Measurements from ENCODE around the gene KIF1C.
"Not testable (repeated sequence)": the region's sequence is repeated elsewhere in the genome, so short reads cannot be mapped to it uniquely, and the experiment has no call there.

The KIF1C gene

GRCh38 chr17:5024604-5025003 lies 26.9 kb downstream of the KIF1C start:
- H3K27me3 ChIP-seq (ENCODE audit: control insufficient read depth, insufficient read depth, low read length): no peaks in the 10 kb centered on the region
- H3K4me3 ChIP-seq (ENCODE audit: low read length): no peak overlapping the region
- H3K27ac ChIP-seq (ENCODE audit: low read depth, low read length): no peak overlapping the region
- no peak overlapping the region for H3K9ac ChIP-seq (ENCODE audit: low read length)
- H3K4me1 ChIP-seq (ENCODE audit: control insufficient read depth, insufficient read depth, low read length): no peaks in the 10 kb centered on the region
- peaks cover 22% of the 10 kb centered on the region for H3K36me3 ChIP-seq (ENCODE audit: control insufficient read depth, insufficient read depth, low read length)

GRCh38 chr17:5027299-5027698 lies 29.5 kb downstream of the KIF1C start:
- Histone ChIP-seq H3K4me1 (ENCODE audit: control insufficient read depth, insufficient read depth, low read length) (no peaks in the 10 kb centered on the region), H3K9ac (ENCODE audit: low read length) (no peak overlapping the region), H3K4me3 (ENCODE audit: low read length) (no peak overlapping the region), H3K27me3 (ENCODE audit: control insufficient read depth, insufficient read depth, low read length) (no peaks in the 10 kb centered on the region), H3K36me3 (ENCODE audit: control insufficient read depth, insufficient read depth, low read length) (peaks cover 3% of the 10 kb centered on the region), H3K27ac (ENCODE audit: low read depth, low read length) (no peak overlapping the region)

- no peaks in the 10 kb centered on the region for H3K36me3 ChIP-seq (ENCODE audit: control insufficient read depth, insufficient read depth, low read length)
- no peak overlapping the region for H3K27ac ChIP-seq (ENCODE audit: low read depth, low read length)
- H3K4me3 ChIP-seq (ENCODE audit: low read length): no peak overlapping the region
- no peak overlapping the region for H3K9ac ChIP-seq (ENCODE audit: low read length)
- no peaks in the 10 kb centered on the region for H3K4me1 ChIP-seq (ENCODE audit: control insufficient read depth, insufficient read depth, low read length)
- H3K27me3 ChIP-seq (ENCODE audit: control insufficient read depth, insufficient read depth, low read length): no peaks in the 10 kb centered on the region
Measured at GRCh38 chr17:5027916-5028315, 30.2 kb downstream of the KIF1C start.

GRCh38 chr17:5030168-5030567 lies 32.4 kb downstream of the KIF1C start:
- H3K4me1 ChIP-seq (ENCODE audit: control insufficient read depth, insufficient read depth, low read length); H3K9ac ChIP-seq (ENCODE audit: low read length); H3K27me3 ChIP-seq (ENCODE audit: control insufficient read depth, insufficient read depth, low read length); H3K27ac ChIP-seq (ENCODE audit: low read depth, low read length); H3K4me3 ChIP-seq (ENCODE audit: low read length); H3K36me3 ChIP-seq (ENCODE audit: control insufficient read depth, insufficient read depth, low read length): not testable (repeated sequence)

GRCh38 chr17:5031365-5032082 lies 33.8 kb downstream of the KIF1C start:
- Histone ChIP-seq H3K36me3 (ENCODE audit: control insufficient read depth, insufficient read depth, low read length) (no peaks in the 10 kb centered on the region), H3K4me1 (ENCODE audit: control insufficient read depth, insufficient read depth, low read length) (no peaks in the 10 kb centered on the region), H3K27ac (ENCODE audit: low read depth, low read length) (no peak overlapping the region), H3K9ac (ENCODE audit: low read length) (no peak overlapping the region), H3K4me3 (ENCODE audit: low read length) (peak overlapping the region; percentile 48), H3K27me3 (ENCODE audit: control insufficient read depth, insufficient read depth, low read length) (peaks cover 2% of the 10 kb centered on the region)

GRCh38 chr17:5032865-5033264 lies 35.1 kb downstream of the KIF1C start:
- peaks cover 2% of the 10 kb centered on the region for H3K27me3 ChIP-seq (ENCODE audit: control insufficient read depth, insufficient read depth, low read length)
- no peak overlapping the region for H3K4me3 ChIP-seq (ENCODE audit: low read length)
- no peak overlapping the region for H3K27ac ChIP-seq (ENCODE audit: low read depth, low read length)
- no peaks in the 10 kb centered on the region for H3K36me3 ChIP-seq (ENCODE audit: control insufficient read depth, insufficient read depth, low read length)
- no peaks in the 10 kb centered on the region for H3K4me1 ChIP-seq (ENCODE audit: control insufficient read depth, insufficient read depth, low read length)
- H3K9ac ChIP-seq (ENCODE audit: low read length): no peak overlapping the region

GRCh38 chr17:5033352-5034015 lies 35.7 kb downstream of the KIF1C start:
- H3K4me1 ChIP-seq (ENCODE audit: control insufficient read depth, insufficient read depth, low read length): no peaks in the 10 kb centered on the region
- H3K36me3 ChIP-seq (ENCODE audit: control insufficient read depth, insufficient read depth, low read length): no peaks in the 10 kb centered on the region
- H3K9ac ChIP-seq (ENCODE audit: low read length): no peak overlapping the region
- H3K4me3 ChIP-seq (ENCODE audit: low read length): no peak overlapping the region
- H3K27me3 ChIP-seq (ENCODE audit: control insufficient read depth, insufficient read depth, low read length): peaks cover 2% of the 10 kb centered on the region
- no peak overlapping the region for H3K27ac ChIP-seq (ENCODE audit: low read depth, low read length)

- Histone ChIP-seq H3K4me3 (ENCODE audit: low read length) (no peak overlapping the region), H3K9ac (ENCODE audit: low read length) (no peak overlapping the region), H3K27me3 (ENCODE audit: control insufficient read depth, insufficient read depth, low read length) (peaks cover 2% of the 10 kb centered on the region), H3K4me1 (ENCODE audit: control insufficient read depth, insufficient read depth, low read length) (no peaks in the 10 kb centered on the region), H3K36me3 (ENCODE audit: control insufficient read depth, insufficient read depth, low read length) (no peaks in the 10 kb centered on the region), H3K27ac (ENCODE audit: low read depth, low read length) (no peak overlapping the region)
Measured at GRCh38 chr17:5034063-5034462, 36.3 kb downstream of the KIF1C start.

GRCh38 chr17:5034651-5035050 lies 36.9 kb downstream of the KIF1C start:
- Histone ChIP-seq H3K27ac (ENCODE audit: low read depth, low read length) (no peak overlapping the region), H3K4me1 (ENCODE audit: control insufficient read depth, insufficient read depth, low read length) (no peaks in the 10 kb centered on the region), H3K9ac (ENCODE audit: low read length) (no peak overlapping the region), H3K27me3 (ENCODE audit: control insufficient read depth, insufficient read depth, low read length) (peaks cover 2% of the 10 kb centered on the region), H3K36me3 (ENCODE audit: control insufficient read depth, insufficient read depth, low read length) (no peaks in the 10 kb centered on the region), H3K4me3 (ENCODE audit: low read length) (no peak overlapping the region)

GRCh38 chr17:5035315-5035714 lies 37.6 kb downstream of the KIF1C start, which contains the start of gene SLC52A1:
TSS of gene SLC52A1 (minus strand) at chr17:5035426. CDS start at chr17:5034606, 820 bp downstream.
- H3K9ac ChIP-seq (ENCODE audit: low read length): no peak within 1 kb of the TSS
- H3K4me3 ChIP-seq (ENCODE audit: low read length): no peak within 1 kb of the TSS
- no peak within 1 kb of the TSS for H3K27ac ChIP-seq (ENCODE audit: low read depth, low read length)
- no peaks in the 10 kb centered on the region for H3K36me3 ChIP-seq (ENCODE audit: control insufficient read depth, insufficient read depth, low read length)
- peaks cover 2% of the 10 kb centered on the region for H3K27me3 ChIP-seq (ENCODE audit: control insufficient read depth, insufficient read depth, low read length)
- H3K4me1 ChIP-seq (ENCODE audit: control insufficient read depth, insufficient read depth, low read length): no peaks in the 10 kb centered on the region

GRCh38 chr17:5042157-5043022 lies 44.6 kb downstream of the KIF1C start:
- H3K27me3 ChIP-seq (ENCODE audit: control insufficient read depth, insufficient read depth, low read length): no peaks in the 10 kb centered on the region
- no peak overlapping the region for H3K27ac ChIP-seq (ENCODE audit: low read depth, low read length)
- H3K4me3 ChIP-seq (ENCODE audit: low read length): peak overlapping the region; percentile 10
- no peak overlapping the region for H3K9ac ChIP-seq (ENCODE audit: low read length)
- no peaks in the 10 kb centered on the region for H3K4me1 ChIP-seq (ENCODE audit: control insufficient read depth, insufficient read depth, low read length)
- H3K36me3 ChIP-seq (ENCODE audit: control insufficient read depth, insufficient read depth, low read length): no peaks in the 10 kb centered on the region

GRCh38 chr17:5043524-5043923 lies 45.8 kb downstream of the KIF1C start:
- H3K27me3 ChIP-seq (ENCODE audit: control insufficient read depth, insufficient read depth, low read length): no peaks in the 10 kb centered on the region
- no peak overlapping the region for H3K27ac ChIP-seq (ENCODE audit: low read depth, low read length)
- H3K36me3 ChIP-seq (ENCODE audit: control insufficient read depth, insufficient read depth, low read length): no peaks in the 10 kb centered on the region
- no peak overlapping the region for H3K9ac ChIP-seq (ENCODE audit: low read length)
- no peak overlapping the region for H3K4me3 ChIP-seq (ENCODE audit: low read length)
- no peaks in the 10 kb centered on the region for H3K4me1 ChIP-seq (ENCODE audit: control insufficient read depth, insufficient read depth, low read length)

Measured in rectal smooth muscle tissue (tissue), 1 donor.